Left colon (tissue), 2 donors: Measurements from ENCODE around the gene PPFIA1. TPM values are rescaled to one million over a fixed set of nuclear protein-coding genes. Genes with fewer than 3 reads are reported as not detected.

ENCODE experiments used
- ATAC-seq: fragments of 200-7000 bp; cut with Tn5 transposase; one replicate; pipeline ENCODE4 v1.9.1; 2020; ENCODE audit warnings: mild to moderate bottlenecking, moderate library complexity
- DNase-seq, 2 donors: peaks; one replicate each; pipeline ENCODE4 v3.0.0-alpha.2; 2020
- intact Hi-C, 2 donors: fragments of 100-400 bp; cut with DNase I in 1 of 2; cut with micrococcal nuclease in 1 of 2; formaldehyde crosslinking; loops; one replicate each; pipeline versions ENCODE4 v1.11.2 to v1.14.0; 2022; cut with DNase I, micrococcal nuclease
- long read RNA-seq: library from polyadenylated mRNA; unstranded; transcript quantifications from one replicate; pipeline ENCODE4 v2.0.0, GENCODE V29; 2021
- total RNA-seq, 2 donors: library from RNA; stranded (reverse); fragmentation: NEBNext Ultra II Directional; extraction: Animal tissue kit (Norgen Biotek cat#: 25700); gene quantifications; one replicate each; pipeline ENCODE4 v1.2.1, GENCODE V29; 2021
- donor health status: DM: no; HTN: no; CAD: no.
- donor health status: DM: yes; HTN: yes; CAD: no.

The PPFIA1 gene
- 10 to 100 TPM; 52.8 to 79.1 TPM for total RNA-seq
- long read RNA-seq, full-length matches to known transcripts, result 3 of 49 reads
- long read RNA-seq, partial matches to known transcripts, result 33 of 49 reads
- long read RNA-seq, other reads (novel, unspliced or antisense), result 13 of 49 reads

GRCh38 chr11:70270104-70270876, at the start of gene PPFIA1:
PPFIA1 (plus strand) TSS chr11:70270690; CDS start chr11:70272173, 1,483 bp downstream.
- ATAC-seq (peak; percentile 95), DNase-seq (peak; percentile 95 to 97)
- intact Hi-C loops, result no loop called here

GRCh38 chr11:70220920-70221319, 49.6 kb upstream of the PPFIA1 start:
- ATAC-seq (no peak), DNase-seq (no peak)
- intact Hi-C loops, result no loop called here

- DNase-seq (peak; percentile 90 to 94), ATAC-seq (peak; percentile 93)
- intact Hi-C loops, result no loop called here
Observed at GRCh38 chr11:70225681-70226177, 44.8 kb upstream of the PPFIA1 start.

- no peak for DNase-seq
- peak; percentile 23 for ATAC-seq
- intact Hi-C loops, result no loop called here
Observed at GRCh38 chr11:70226183-70226582, 44.3 kb upstream of the PPFIA1 start.

- intact Hi-C loops, result no loop called here
- ATAC-seq (peak; percentile 4), DNase-seq (peak in 1 of 2 donors; percentile 33)
Observed at GRCh38 chr11:70226967-70227366, 43.5 kb upstream of the PPFIA1 start.

GRCh38 chr11:70229737-70230136, 40.8 kb upstream of the PPFIA1 start:
- ATAC-seq, result no peak
- DNase-seq, result no peak
- intact Hi-C loops, result no loop called here

GRCh38 chr11:70230151-70230839, 40.2 kb upstream of the PPFIA1 start:
- DNase-seq (no peak), ATAC-seq (no peak)
- intact Hi-C loops, result no loop called here

GRCh38 chr11:70230840-70231710, 39.4 kb upstream of the PPFIA1 start:
- intact Hi-C loops, result no loop called here
- no peak for DNase-seq
- ATAC-seq, result no peak

GRCh38 chr11:70233034-70233433, 37.5 kb upstream of the PPFIA1 start:
- no peak for ATAC-seq
- DNase-seq, result no peak
- intact Hi-C loops, result no loop called here

GRCh38 chr11:70233511-70233934, 37.0 kb upstream of the PPFIA1 start:
- ATAC-seq (peak; percentile 74), DNase-seq (no peak)
- intact Hi-C loops, result no loop called here

GRCh38 chr11:70233962-70234361, 36.5 kb upstream of the PPFIA1 start:
- no peak for DNase-seq
- intact Hi-C loops, result no loop called here
- ATAC-seq, result no peak

- intact Hi-C loops, result no loop called here
- ATAC-seq (no peak), DNase-seq (no peak)
Observed at GRCh38 chr11:70240337-70240736, 30.2 kb upstream of the PPFIA1 start.

GRCh38 chr11:70241709-70242108, 28.8 kb upstream of the PPFIA1 start:
- intact Hi-C loops, result no loop called here
- DNase-seq (no peak), ATAC-seq (no peak)

GRCh38 chr11:70242885-70243284, 27.6 kb upstream of the PPFIA1 start:
- ATAC-seq (no peak), DNase-seq (no peak)
- intact Hi-C loops, result no loop called here

- intact Hi-C loops, result no loop called here
- no peak for ATAC-seq
- DNase-seq, result no peak
Observed at GRCh38 chr11:70243912-70244652, 26.4 kb upstream of the PPFIA1 start.

GRCh38 chr11:70244698-70245097, 25.8 kb upstream of the PPFIA1 start:
- ATAC-seq (no peak), DNase-seq (no peak)
- intact Hi-C loops, result no loop called here

- intact Hi-C loops, result no loop called here
- ATAC-seq (no peak), DNase-seq (no peak)
Observed at GRCh38 chr11:70246196-70246595, 24.3 kb upstream of the PPFIA1 start.

- ATAC-seq (no peak), DNase-seq (no peak)
- intact Hi-C loops, result no loop called here
Observed at GRCh38 chr11:70247042-70247709, 23.3 kb upstream of the PPFIA1 start.
